ENCODE measurements around the gene SOCS7.

- TF ChIP-seq CTCF (IDR thresholded peaks at IDR 0.05) (no peak), POLR2A (IDR thresholded peaks at IDR 0.05) (no peak)
Observed at GRCh38 chr17:38345743-38346142, 5.9 kb upstream of the SOCS7 start.

Data from transverse colon (tissue), 3 donors.